ENCODE measurements around the gene PLCL1.
A peak's percentile ranks its signal among the peaks of the same experiment; 100 is the strongest.

Gene PLCL1

GRCh38 chr2:197927994-197928393, 123.6 kb downstream of the PLCL1 start:
- DNase-seq (ENCODE audit: low spot score): no peak

- no peak for DNase-seq (ENCODE audit: low spot score)
These were observed 124.9 kb downstream of the PLCL1 start for GRCh38 chr2:197929008-197929885.

GRCh38 chr2:197929886-197930227, 125.5 kb downstream of the PLCL1 start:
- DNase-seq (ENCODE audit: low spot score): no peak

GRCh38 chr2:197930570-197931278, 126.3 kb downstream of the PLCL1 start:
- DNase-seq (ENCODE audit: low spot score): no peak

GRCh38 chr2:197931661-197932312, 127.4 kb downstream of the PLCL1 start:
- DNase-seq (ENCODE audit: low spot score): peak; percentile 59

GRCh38 chr2:197932374-197932773, 128.0 kb downstream of the PLCL1 start:
- DNase-seq (ENCODE audit: low spot score): no peak

- DNase-seq (ENCODE audit: low spot score): no peak
These were observed 130.0 kb downstream of the PLCL1 start for GRCh38 chr2:197934261-197934933.

- DNase-seq (ENCODE audit: low spot score): no peak
These were observed 130.5 kb downstream of the PLCL1 start for GRCh38 chr2:197934934-197935289.

- DNase-seq (ENCODE audit: low spot score): no peak
These were observed 133.4 kb downstream of the PLCL1 start for GRCh38 chr2:197937814-197938213.

GRCh38 chr2:197938555-197938954, 134.2 kb downstream of the PLCL1 start:
- no peak for DNase-seq (ENCODE audit: low spot score)

GRCh38 chr2:197939787-197940186, 135.4 kb downstream of the PLCL1 start:
- no peak for DNase-seq (ENCODE audit: low spot score)

- DNase-seq (ENCODE audit: low spot score): no peak
These were observed 136.0 kb downstream of the PLCL1 start for GRCh38 chr2:197940382-197940781.

GRCh38 chr2:197941715-197942114, 137.3 kb downstream of the PLCL1 start:
- DNase-seq (ENCODE audit: low spot score): no peak

GRCh38 chr2:197943731-197944130, 139.3 kb downstream of the PLCL1 start:
- DNase-seq (ENCODE audit: low spot score): no peak

GRCh38 chr2:197944416-197945096, 140.2 kb downstream of the PLCL1 start:
- DNase-seq (ENCODE audit: low spot score): no peak

- no peak for DNase-seq (ENCODE audit: low spot score)
These were observed 142.2 kb downstream of the PLCL1 start for GRCh38 chr2:197946562-197946961.

GRCh38 chr2:197947219-197947757, 142.9 kb downstream of the PLCL1 start:
- DNase-seq (ENCODE audit: low spot score): no peak

GRCh38 chr2:197949224-197949623, 144.8 kb downstream of the PLCL1 start:
- DNase-seq (ENCODE audit: low spot score): no peak

- no peak for DNase-seq (ENCODE audit: low spot score)
These were observed 145.6 kb downstream of the PLCL1 start for GRCh38 chr2:197950006-197950405.

GRCh38 chr2:197950724-197951123, 146.3 kb downstream of the PLCL1 start:
- no peak for DNase-seq (ENCODE audit: low spot score)

GRCh38 chr2:197952540-197953202, 148.3 kb downstream of the PLCL1 start:
- no peak for DNase-seq (ENCODE audit: low spot score)
